Spleen (tissue), 7 donors: ENCODE measurements around the gene AFAP1L2.

Experiments used
- POLR2A ChIP-seq, 3 donors: fragments of 450-650 bp; IDR thresholded peaks; one replicate each; pipeline ENCODE4 v1.5.1; 2017; ENCODE audit warnings: antibody characterized with exemption in 3 of 3, mild to moderate bottlenecking in 1 of 3
- POLR2AphosphoS5 ChIP-seq, 3 donors: sonication (generic); formaldehyde crosslinking; IDR thresholded peaks; one replicate each; pipeline ENCODE4 v1.5.1; 2017; ENCODE audit warnings: antibody characterized with exemption in 3 of 3
- TF ChIP-seq, protein P1 (sequence below), 11 experiments: fragments of 200-600 bp in 7 of 11; fragments of 450-650 bp in 4 of 11; sonication (generic) in 4 of 11; IDR thresholded peaks in 8 of 11; conservative IDR thresholded peaks in 3 of 11; 1 replicate in 7 of 11; 2 replicates in 4 of 11; pipeline versions ENCODE4 v1.4.0 to v1.8.0; 2016 to 2021; ENCODE audit warnings: antibody characterized with exemption in 11 of 11, inconsistent platforms in 4 of 11, mild to moderate bottlenecking in 1 of 11
- donor health status: DM: no; HTN: no; CAD: no; lungs with moderate emphysema.
- donor health status: DM: no; HTN: no; CAD: no.
- donor health status: DM: no; HTN: no; CAD: no.

DNA sequence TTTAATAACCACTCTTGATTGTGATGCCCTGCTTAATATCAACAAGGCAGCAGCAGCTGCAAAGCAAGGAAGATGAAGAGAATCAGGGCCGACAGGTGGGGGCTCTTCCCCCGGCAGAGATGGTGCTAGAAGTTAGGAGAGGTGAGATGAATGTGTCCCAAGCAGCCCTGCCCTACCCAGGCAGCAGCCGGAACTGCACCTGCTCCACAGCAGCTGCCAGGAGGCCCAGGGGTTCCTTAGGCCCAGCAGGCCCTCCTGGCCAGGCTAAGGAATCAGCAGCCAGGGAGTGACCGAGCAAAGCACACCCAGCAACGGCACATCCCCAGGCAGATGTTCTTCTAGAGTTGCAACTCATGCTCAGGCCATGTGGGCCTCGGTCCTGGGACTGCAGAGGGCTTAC lies 17.9 kb downstream of the AFAP1L2 start:
- TF ChIP-seq, protein P1, sequence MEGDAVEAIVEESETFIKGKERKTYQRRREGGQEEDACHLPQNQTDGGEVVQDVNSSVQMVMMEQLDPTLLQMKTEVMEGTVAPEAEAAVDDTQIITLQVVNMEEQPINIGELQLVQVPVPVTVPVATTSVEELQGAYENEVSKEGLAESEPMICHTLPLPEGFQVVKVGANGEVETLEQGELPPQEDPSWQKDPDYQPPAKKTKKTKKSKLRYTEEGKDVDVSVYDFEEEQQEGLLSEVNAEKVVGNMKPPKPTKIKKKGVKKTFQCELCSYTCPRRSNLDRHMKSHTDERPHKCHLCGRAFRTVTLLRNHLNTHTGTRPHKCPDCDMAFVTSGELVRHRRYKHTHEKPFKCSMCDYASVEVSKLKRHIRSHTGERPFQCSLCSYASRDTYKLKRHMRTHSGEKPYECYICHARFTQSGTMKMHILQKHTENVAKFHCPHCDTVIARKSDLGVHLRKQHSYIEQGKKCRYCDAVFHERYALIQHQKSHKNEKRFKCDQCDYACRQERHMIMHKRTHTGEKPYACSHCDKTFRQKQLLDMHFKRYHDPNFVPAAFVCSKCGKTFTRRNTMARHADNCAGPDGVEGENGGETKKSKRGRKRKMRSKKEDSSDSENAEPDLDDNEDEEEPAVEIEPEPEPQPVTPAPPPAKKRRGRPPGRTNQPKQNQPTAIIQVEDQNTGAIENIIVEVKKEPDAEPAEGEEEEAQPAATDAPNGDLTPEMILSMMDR (IDR thresholded peaks at IDR 0.05 in 8 of 11, conservative IDR thresholded peaks at IDR 0.05 in 3 of 11), result no peak
- TF ChIP-seq POLR2A (IDR thresholded peaks at IDR 0.05), result no peak
- TF ChIP-seq POLR2AphosphoS5 (IDR thresholded peaks at IDR 0.05), result peak in 2 of 3 donors; percentile 46 to 59
